ENCODE results near the gene MCC. TPM values are rescaled to one million over a fixed set of nuclear protein-coding genes. Genes with fewer than 3 reads are reported as not detected.

MCC gene
- total RNA-seq, 1 experiment from 2014 or later = 0.60 TPM

DNA sequence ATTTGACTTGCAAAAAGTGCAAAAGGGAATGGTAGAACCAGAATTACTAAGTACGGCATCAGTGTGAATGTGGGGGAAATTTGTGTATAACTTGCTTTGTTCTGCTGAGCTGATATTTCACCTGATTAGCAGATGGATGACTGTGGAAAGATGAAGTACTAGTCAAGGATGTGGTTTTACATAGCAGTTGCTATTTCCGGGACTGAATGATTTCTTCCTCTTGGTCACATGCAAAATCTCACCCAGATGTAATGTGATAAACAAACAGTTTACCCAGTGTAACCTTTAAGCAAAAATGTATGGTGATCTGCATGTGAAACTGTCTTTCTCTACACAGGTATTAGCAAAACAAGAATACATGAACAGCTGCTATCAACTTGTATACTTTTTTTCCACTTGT is 465.6 kb downstream of the MCC start:
- DNase-seq (ENCODE audit: low spot score) = no peak
- no peak overlapping the region for H3K27ac ChIP-seq (ENCODE audit: low read depth, low read length, poor library complexity, severe bottlenecking)
- no peaks in the 10 kb centered on the region for H3K9me3 ChIP-seq (ENCODE audit: low read depth, low read length, poor library complexity, severe bottlenecking)
- intact Hi-C loops (cut with micrococcal nuclease; ENCODE audit: unreplicated experiment) = no loop called here
- no peaks in the 10 kb centered on the region for H3K4me1 ChIP-seq (ENCODE audit: insufficient read depth, low read length, poor library complexity, severe bottlenecking)
- H3K4me3 ChIP-seq (ENCODE audit: low read depth, low read length, poor library complexity, severe bottlenecking) = no peak overlapping the region
- H3K36me3 ChIP-seq (ENCODE audit: insufficient read depth, low read length, poor library complexity, severe bottlenecking) = peaks cover 6% of the 10 kb centered on the region
- BruUV-seq (replicated peaks) = no TSS peak
- ChIA-PET POLR2A (ENCODE audit: low non-redundant PET) (no interaction called here), CTCF (no interaction called here)
- TF ChIP-seq EZH2 (IDR thresholded peaks at IDR 0.05; ENCODE audit: borderline replicate concordance, low read depth, low read length, poor library complexity, severe bottlenecking) = no peak
- TF ChIP-seq, protein P1, sequence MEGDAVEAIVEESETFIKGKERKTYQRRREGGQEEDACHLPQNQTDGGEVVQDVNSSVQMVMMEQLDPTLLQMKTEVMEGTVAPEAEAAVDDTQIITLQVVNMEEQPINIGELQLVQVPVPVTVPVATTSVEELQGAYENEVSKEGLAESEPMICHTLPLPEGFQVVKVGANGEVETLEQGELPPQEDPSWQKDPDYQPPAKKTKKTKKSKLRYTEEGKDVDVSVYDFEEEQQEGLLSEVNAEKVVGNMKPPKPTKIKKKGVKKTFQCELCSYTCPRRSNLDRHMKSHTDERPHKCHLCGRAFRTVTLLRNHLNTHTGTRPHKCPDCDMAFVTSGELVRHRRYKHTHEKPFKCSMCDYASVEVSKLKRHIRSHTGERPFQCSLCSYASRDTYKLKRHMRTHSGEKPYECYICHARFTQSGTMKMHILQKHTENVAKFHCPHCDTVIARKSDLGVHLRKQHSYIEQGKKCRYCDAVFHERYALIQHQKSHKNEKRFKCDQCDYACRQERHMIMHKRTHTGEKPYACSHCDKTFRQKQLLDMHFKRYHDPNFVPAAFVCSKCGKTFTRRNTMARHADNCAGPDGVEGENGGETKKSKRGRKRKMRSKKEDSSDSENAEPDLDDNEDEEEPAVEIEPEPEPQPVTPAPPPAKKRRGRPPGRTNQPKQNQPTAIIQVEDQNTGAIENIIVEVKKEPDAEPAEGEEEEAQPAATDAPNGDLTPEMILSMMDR (conservative IDR thresholded peaks at IDR 0.05; ENCODE audit: low read depth, low read length) = no peak
- H3K27me3 ChIP-seq (replicated peaks; ENCODE audit: insufficient read depth, low read depth, low read length, poor library complexity) = no peaks in the 10 kb centered on the region

DNA sequence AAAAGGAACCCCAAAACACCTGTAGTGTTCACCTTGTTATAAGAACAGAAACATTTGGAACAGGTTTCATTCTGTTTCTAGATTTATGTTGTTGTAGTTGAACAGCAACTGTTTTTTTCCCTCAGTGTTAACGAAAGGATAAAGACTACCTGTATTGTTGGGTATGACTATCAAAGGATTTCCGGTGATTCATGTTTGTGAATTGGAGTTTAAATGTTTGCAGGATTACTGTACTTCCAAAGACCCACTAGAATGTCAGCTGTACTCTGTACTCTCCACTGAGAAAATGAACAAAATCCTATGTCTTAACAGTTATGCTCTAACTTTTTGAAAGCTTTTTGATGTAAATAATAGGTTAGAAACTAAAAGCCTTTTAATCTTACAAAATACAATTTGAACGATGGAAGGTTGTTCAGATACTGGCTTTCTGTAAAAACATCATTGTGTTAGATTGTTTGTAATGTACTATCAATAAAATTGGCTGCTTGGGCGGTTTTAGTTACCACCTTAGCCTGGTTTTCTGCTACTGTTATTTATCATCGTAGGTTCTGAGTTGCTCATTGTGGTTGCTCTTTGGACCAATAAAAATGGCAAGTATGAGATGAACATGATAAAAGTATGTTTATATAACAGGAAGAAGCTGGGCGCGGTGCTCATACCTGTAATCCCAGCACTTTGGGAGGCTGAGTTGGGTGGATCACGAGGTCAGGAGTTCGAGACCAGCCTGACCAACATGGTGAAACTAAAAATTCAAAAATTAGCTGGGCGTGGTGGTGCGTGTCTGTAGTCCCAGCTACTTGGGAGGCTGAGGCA is 467.6 kb downstream of the MCC start:
- BruUV-seq (replicated peaks) = no TSS peak
- intact Hi-C loops (cut with micrococcal nuclease; ENCODE audit: unreplicated experiment) = no loop called here
- H3K4me1 ChIP-seq (ENCODE audit: insufficient read depth, low read length, poor library complexity, severe bottlenecking) = no peaks in the 10 kb centered on the region
- H3K9me3 ChIP-seq (ENCODE audit: low read depth, low read length, poor library complexity, severe bottlenecking) = no peaks in the 10 kb centered on the region
- H3K36me3 ChIP-seq (ENCODE audit: insufficient read depth, low read length, poor library complexity, severe bottlenecking) = peaks cover 6% of the 10 kb centered on the region
- DNase-seq (ENCODE audit: low spot score) = no peak
- POLR2A ChIA-PET (ENCODE audit: low non-redundant PET) = no interaction called here
- no peaks in the 10 kb centered on the region for H3K27me3 ChIP-seq (replicated peaks; ENCODE audit: insufficient read depth, low read depth, low read length, poor library complexity)
- CTCF ChIA-PET = no interaction called here
- no peak overlapping the region for H3K4me3 ChIP-seq (ENCODE audit: low read depth, low read length, poor library complexity, severe bottlenecking)
- H3K27ac ChIP-seq (ENCODE audit: low read depth, low read length, poor library complexity, severe bottlenecking) = no peak overlapping the region
- no peak for TF ChIP-seq EZH2 (IDR thresholded peaks at IDR 0.05; ENCODE audit: borderline replicate concordance, low read depth, low read length, poor library complexity, severe bottlenecking)
- TF ChIP-seq, protein P1 (conservative IDR thresholded peaks at IDR 0.05; ENCODE audit: low read depth, low read length) = no peak

DNA sequence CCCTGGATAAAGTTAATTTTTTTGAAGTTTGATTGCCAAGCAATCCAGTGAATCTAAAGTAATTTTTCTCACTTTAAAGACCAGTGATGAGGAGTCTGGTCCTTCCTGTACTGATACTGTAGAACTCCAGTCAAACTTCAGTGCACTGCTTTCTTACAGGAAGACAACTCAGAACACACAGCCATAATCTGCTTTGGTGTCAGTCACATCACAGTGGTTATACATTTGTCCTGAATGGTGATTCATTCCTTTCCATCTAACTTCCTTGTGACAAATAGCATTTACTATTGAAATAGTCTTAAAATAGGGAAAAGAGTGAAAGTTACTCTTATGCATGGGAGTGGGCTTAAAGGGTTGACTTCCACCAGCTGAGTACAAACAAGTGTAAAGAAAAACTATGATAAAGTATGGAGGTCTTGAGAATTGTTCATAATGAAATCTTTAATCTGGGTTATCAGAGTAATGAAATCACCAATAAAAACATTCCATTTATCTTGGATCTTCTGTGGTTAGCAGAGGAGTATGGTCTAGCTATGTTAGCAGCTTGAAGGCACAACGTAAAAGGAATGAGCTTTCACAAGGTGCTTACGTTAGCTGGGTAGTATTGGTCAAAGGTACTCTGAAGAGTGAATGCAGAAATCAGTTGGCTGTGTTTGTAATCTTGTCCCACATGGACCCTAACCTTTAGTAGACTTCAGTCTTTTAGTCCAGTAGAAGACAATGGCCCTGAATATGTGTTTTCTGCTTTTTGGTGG is 470.2 kb downstream of the MCC start:
- no peaks in the 10 kb centered on the region for H3K9me3 ChIP-seq (ENCODE audit: low read depth, low read length, poor library complexity, severe bottlenecking)
- no peaks in the 10 kb centered on the region for H3K27me3 ChIP-seq (replicated peaks; ENCODE audit: insufficient read depth, low read depth, low read length, poor library complexity)
- intact Hi-C loops (cut with micrococcal nuclease; ENCODE audit: unreplicated experiment) = no loop called here
- DNase-seq (ENCODE audit: low spot score) = no peak
- ChIA-PET CTCF (no interaction called here), POLR2A (ENCODE audit: low non-redundant PET) (no interaction called here)
- TF ChIP-seq, protein P1 (conservative IDR thresholded peaks at IDR 0.05; ENCODE audit: low read depth, low read length) = no peak
- TF ChIP-seq EZH2 (IDR thresholded peaks at IDR 0.05; ENCODE audit: borderline replicate concordance, low read depth, low read length, poor library complexity, severe bottlenecking) = no peak
- H3K36me3 ChIP-seq (ENCODE audit: insufficient read depth, low read length, poor library complexity, severe bottlenecking) = peaks cover 22% of the 10 kb centered on the region
- H3K4me3 ChIP-seq (ENCODE audit: low read depth, low read length, poor library complexity, severe bottlenecking) = no peak overlapping the region
- H3K27ac ChIP-seq (ENCODE audit: low read depth, low read length, poor library complexity, severe bottlenecking) = no peak overlapping the region
- BruUV-seq (replicated peaks) = no TSS peak
- H3K4me1 ChIP-seq (ENCODE audit: insufficient read depth, low read length, poor library complexity, severe bottlenecking) = no peaks in the 10 kb centered on the region

Data from A673 (cell line).